HCT116 (cell line): Measurements from ENCODE around the gene ATP8A2. TPM values are rescaled to one million over a fixed set of nuclear protein-coding genes. Genes with fewer than 3 reads are reported as not detected.

Experiments
- ATAC-seq: fragments of 200-7000 bp; cut with Tn5 transposase; 2 replicates; pipeline ENCODE4 v1.9.1; 2020; ENCODE audit warnings: mild to moderate bottlenecking, moderate library complexity
- BruUV-seq: library from RNA; stranded (reverse); fragments of 400-500 nt; replicated peaks from 2 replicates; lab custom pipeline; 2021; lab: Mats Ljungman, UMichigan
- CTCF ChIA-PET: fragments of 300-600 bp; sonication (Branson Sonifier 250); formaldehyde crosslinking; loops from one replicate; lab custom pipeline; 2021; ENCODE audit warnings: antibody characterized with exemption; lab: Charles Lee
- POLR2A ChIA-PET: fragments of 300-600, 350-600 bp; sonication (Branson Sonifier 250); formaldehyde crosslinking; loops from one replicate; lab custom pipeline; 2021; ENCODE audit warnings: antibody characterized with exemption; lab: Charles Lee
- RAD21 ChIA-PET, 2 experiments: fragments of 300-600 bp; sonication (Branson Sonifier 250); formaldehyde crosslinking; loops; one replicate each; lab custom pipeline; 2023; ENCODE audit warnings: low total read pairs in 2 of 2; ENCODE audit not compliant: uncharacterized antibody in 2 of 2, unreplicated experiment in 2 of 2, low non-redundant PET in 1 of 2; lab: Charles Lee
- DNase-seq: peaks from one replicate; pipeline ENCODE4 v3.0.0-alpha.2; 2010; ENCODE audit warnings: low read depth, low spot score
- H2AFZ ChIP-seq: fragments of 200-600 bp; shearing (Covaris generic), sonication (generic); 2 replicates; pipeline ENCODE4 v1.6.1; 2017; ENCODE audit warnings: low read depth, mixed run types, mixed read lengths, antibody characterized with exemption, low read length; ENCODE audit not compliant: poor library complexity, severe bottlenecking
- H3K27ac ChIP-seq: 2 replicates; pipeline ENCODE4 v1.5.1; 2012; ENCODE audit warnings: low read depth, low read length
- H3K27me3 ChIP-seq: fragments of 200-600 bp; sonication (generic); 2 replicates; pipeline ENCODE4 v1.6.1; 2016; ENCODE audit warnings: mixed run types, low read length, mixed read lengths; ENCODE audit not compliant: insufficient read depth
- H3K36me3 ChIP-seq, 2 experiments: fragments of 200-500 bp in 1 of 2; fragments of 200-600 bp in 1 of 2; sonication (Bioruptor generic) in 1 of 2; sonication (generic) in 1 of 2; 2 replicates each; pipeline versions ENCODE4 v1.5.1 to v1.6.1; 2014 to 2016; ENCODE audit warnings: low read length in 2 of 2, inconsistent platforms in 1 of 2, mixed read lengths in 1 of 2, mixed run types in 1 of 2; ENCODE audit not compliant: insufficient read depth in 2 of 2, control insufficient read depth in 1 of 2
- H3K4me1 ChIP-seq, 2 experiments: fragments of 200-600 bp in 1 of 2; sonication (generic) in 1 of 2; 2 replicates each; pipeline versions ENCODE4 v1.5.1 to v1.6.1; 2012 to 2017; ENCODE audit warnings: low read length in 2 of 2, inconsistent platforms in 1 of 2, mild to moderate bottlenecking in 1 of 2, mixed read lengths in 1 of 2, mixed run types in 1 of 2, moderate library complexity in 1 of 2; ENCODE audit not compliant: insufficient read depth in 2 of 2, control insufficient read depth in 1 of 2
- H3K4me2 ChIP-seq: fragments of 200-600 bp; sonication (generic); 2 replicates; pipeline ENCODE4 v1.6.1; 2017; ENCODE audit warnings: mixed run types, low read length, mixed read lengths
- H3K4me3 ChIP-seq, 2 experiments: fragments of 200-600 bp in 1 of 2; sonication (generic) in 1 of 2; replicated peaks in 1 of 2; 2 replicates each; pipeline ENCODE4 v1.5.1; 2011 to 2016; ENCODE audit warnings: low read length in 2 of 2, control low read depth in 1 of 2, low read depth in 1 of 2, mild to moderate bottlenecking in 1 of 2, mixed read lengths in 1 of 2, mixed run types in 1 of 2
- H3K79me2 ChIP-seq: fragments of 200-600 bp; sonication (generic); 2 replicates; pipeline ENCODE4 v1.6.1; 2017; ENCODE audit warnings: mild to moderate bottlenecking, mixed run types, low read length, moderate library complexity, mixed read lengths; ENCODE audit not compliant: insufficient read depth
- H3K9ac ChIP-seq: fragments of 200-600 bp; sonication (generic); 2 replicates; pipeline ENCODE4 v1.6.1; 2016; ENCODE audit warnings: low read length, mixed read lengths
- H3K9me2 ChIP-seq: fragments of 200-600 bp; sonication (generic), shearing (Covaris generic); 2 replicates; pipeline ENCODE4 v1.6.1; 2017; ENCODE audit warnings: mixed run types, mild to moderate bottlenecking, moderate library complexity; ENCODE audit not compliant: insufficient read depth
- H3K9me3 ChIP-seq, 2 experiments: fragments of 200-500 bp in 1 of 2; fragments of 200-600 bp in 1 of 2; sonication (Bioruptor generic) in 1 of 2; sonication (generic) in 1 of 2; 2 replicates each; pipeline ENCODE4 v1.6.1; 2014 to 2017; ENCODE audit warnings: low read length in 2 of 2, mixed read lengths in 2 of 2, inconsistent platforms in 1 of 2, low read depth in 1 of 2, mild to moderate bottlenecking in 1 of 2, mixed run types in 1 of 2, moderate library complexity in 1 of 2; ENCODE audit not compliant: control insufficient read depth in 1 of 2, insufficient read depth in 1 of 2
- H4K20me1 ChIP-seq: fragments of 200-600 bp; sonication (generic), shearing (Covaris generic); 2 replicates; pipeline ENCODE4 v1.6.1; 2017; ENCODE audit warnings: mixed run types, mild to moderate bottlenecking, moderate library complexity; ENCODE audit not compliant: insufficient read depth
- CEBPB ChIP-seq: IDR thresholded peaks from 2 replicates; pipeline ENCODE4 v1.6.1; 2012; ENCODE audit warnings: low read depth
- EGR1 ChIP-seq: IDR thresholded peaks from 2 replicates; pipeline ENCODE4 v1.6.1; 2012; ENCODE audit warnings: low read depth
- EZH2 ChIP-seq: fragments of 200-600 bp; sonication (generic); IDR thresholded peaks from 2 replicates; pipeline ENCODE4 v1.6.1; 2017; ENCODE audit warnings: antibody characterized with exemption, mixed run types
- JUND ChIP-seq: IDR thresholded peaks from 2 replicates; pipeline ENCODE4 v1.6.1; 2012
- RAD21 ChIP-seq: IDR thresholded peaks from 2 replicates; pipeline ENCODE4 v1.6.1; 2012; ENCODE audit warnings: low read depth, mild to moderate bottlenecking
- SIN3A ChIP-seq: IDR thresholded peaks from 2 replicates; pipeline ENCODE4 v1.6.1; 2012; ENCODE audit warnings: low read depth
- SP1 ChIP-seq: IDR thresholded peaks from 2 replicates; pipeline ENCODE4 v1.6.1; 2012; ENCODE audit warnings: low read depth
- SRF ChIP-seq: IDR thresholded peaks from 2 replicates; pipeline ENCODE4 v1.6.1; 2012; ENCODE audit warnings: low read depth
- YY1 ChIP-seq: IDR thresholded peaks from 2 replicates; pipeline ENCODE4 v1.6.1; 2011; ENCODE audit warnings: low read length, low read depth, moderate library complexity, mild to moderate bottlenecking; ENCODE audit not compliant: insufficient replicate concordance; ENCODE audit errors: extremely low read depth
- ZNF274 ChIP-seq: fragments of 200-500 bp; sonication (Bioruptor generic); IDR thresholded peaks from 2 replicates; pipeline ENCODE4 v1.6.1; 2014; ENCODE audit warnings: mild to moderate bottlenecking, low read depth, low read length, inconsistent platforms
- intact Hi-C: fragments of 100-400 bp; cut with micrococcal nuclease; formaldehyde crosslinking; loops from 2 replicates; pipeline ENCODE4 v1.10.0; 2022
- total RNA-seq: library from RNA; stranded (reverse); gene quantifications from one replicate; pipeline ENCODE4 v1.2.1, GENCODE V29; 2021; ENCODE audit not compliant: unreplicated experiment
- TF ChIP-seq, protein P1 (sequence below): IDR thresholded peaks from 2 replicates; pipeline ENCODE4 v1.6.1; 2012
- TF ChIP-seq, protein P2 (sequence below): IDR thresholded peaks from 2 replicates; pipeline ENCODE4 v1.6.1; 2011; ENCODE audit warnings: mild to moderate bottlenecking, low read length, moderate library complexity; ENCODE audit not compliant: insufficient replicate concordance; ENCODE audit errors: extremely low read depth
- TF ChIP-seq, protein P3 (sequence below): IDR thresholded peaks from 2 replicates; pipeline ENCODE4 v1.6.1; 2012
- TF ChIP-seq, protein P4 (sequence below), 3 experiments: fragments of 200-600 bp in 1 of 3; sonication (generic) in 1 of 3; IDR thresholded peaks in 2 of 3; conservative IDR thresholded peaks in 1 of 3; 2 replicates each; pipeline ENCODE4 v1.5.1; 2012 to 2017; ENCODE audit warnings: low read depth in 2 of 3, low read length in 2 of 3, antibody characterized with exemption in 1 of 3, borderline replicate concordance in 1 of 3, control low read depth in 1 of 3, mild to moderate bottlenecking in 1 of 3, mixed read lengths in 1 of 3, mixed run types in 1 of 3, moderate library complexity in 1 of 3; ENCODE audit not compliant: insufficient read depth in 1 of 3

Gene ATP8A2
- total RNA-seq, 1 experiment from 2014 or later = not detected

DNA sequence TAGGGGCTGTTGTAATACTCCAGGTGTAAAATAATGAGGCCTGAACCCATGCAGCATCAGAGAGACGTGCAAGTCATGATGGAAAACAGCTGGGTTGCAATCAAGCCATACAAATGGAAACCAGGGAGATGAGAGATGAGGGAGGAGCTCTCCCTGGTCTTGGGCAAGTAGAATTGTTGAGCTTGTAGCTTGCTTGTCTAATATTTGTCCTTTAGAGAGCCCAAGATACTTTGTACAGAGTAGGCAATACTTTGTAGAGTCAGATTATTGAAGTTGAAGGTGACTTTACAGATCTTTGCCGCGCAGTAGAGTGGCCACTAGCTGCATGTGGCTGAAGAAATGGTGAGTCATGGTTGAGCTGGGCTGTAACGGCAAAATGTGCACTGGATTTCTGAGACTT lies 8.3 kb downstream of the ATP8A2 start:
- no peak for DNase-seq
- TF ChIP-seq JUND (no peak), EGR1 (no peak), YY1 (no peak), CEBPB (no peak)
- TF ChIP-seq, protein P1, sequence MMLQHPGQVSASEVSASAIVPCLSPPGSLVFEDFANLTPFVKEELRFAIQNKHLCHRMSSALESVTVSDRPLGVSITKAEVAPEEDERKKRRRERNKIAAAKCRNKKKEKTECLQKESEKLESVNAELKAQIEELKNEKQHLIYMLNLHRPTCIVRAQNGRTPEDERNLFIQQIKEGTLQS = no peak
- no peak for ATAC-seq
- Histone ChIP-seq H3K9ac (no peak overlapping the region), H3K9me2 (no peaks in the 10 kb centered on the region), H3K36me3 (no peaks in the 10 kb centered on the region), H3K4me2 (no peak overlapping the region), H3K9me3 (no peaks in the 10 kb centered on the region), H3K4me1 (no peaks in the 10 kb centered on the region), H2AFZ (no peak overlapping the region), H3K27me3 (peaks cover 20% of the 10 kb centered on the region), H3K27ac (no peak overlapping the region), H3K4me3 (no peak overlapping the region), H3K79me2 (no peaks in the 10 kb centered on the region), H4K20me1 (no peaks in the 10 kb centered on the region)
- BruUV-seq = no TSS peak
- intact Hi-C loops = no loop called here
- POLR2A ChIA-PET = no interaction called here
- RAD21 ChIA-PET = no interaction called here
- CTCF ChIA-PET = interaction anchor here (0.6 kb wide), 1 partner anchor 311 kb away, joined by 3 read pairs; no protein-coding TSS in a partner anchor

DNA sequence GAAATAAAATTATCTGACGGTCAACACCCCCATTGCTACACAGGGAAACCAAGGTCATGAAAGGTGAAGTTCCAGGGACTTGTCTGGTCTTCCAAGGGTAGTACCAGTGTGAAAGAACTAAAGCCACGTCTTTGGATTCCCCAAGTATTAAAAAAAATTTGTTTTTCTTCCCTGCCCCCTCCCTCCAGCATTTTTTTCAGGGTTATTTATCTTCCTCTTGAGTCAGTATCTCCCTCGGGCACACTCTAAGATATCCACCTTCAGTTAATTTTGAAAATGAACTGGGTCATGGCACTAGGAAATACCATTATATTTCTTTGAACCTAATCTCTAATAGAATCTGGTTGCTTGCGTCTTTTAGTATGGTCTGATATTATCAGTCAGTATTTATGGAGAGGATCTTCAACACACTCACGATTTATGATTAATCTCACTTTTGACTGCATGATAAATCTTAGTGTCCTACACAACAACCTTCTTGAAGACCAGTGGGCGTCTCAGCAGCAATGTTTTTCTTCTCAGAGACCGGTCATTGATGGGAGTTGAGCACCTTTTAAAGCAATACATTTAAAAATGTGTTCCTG lies 9.1 kb downstream of the ATP8A2 start:
- DNase-seq (no peak), ATAC-seq (no peak)
- no TSS peak for BruUV-seq
- POLR2A ChIA-PET = no interaction called here
- H3K27ac ChIP-seq = no peak overlapping the region
- no peaks in the 10 kb centered on the region for H3K9me3 ChIP-seq
- H3K9ac ChIP-seq = no peak overlapping the region
- H3K4me3 ChIP-seq = no peak overlapping the region
- no peaks in the 10 kb centered on the region for H3K9me2 ChIP-seq
- H4K20me1 ChIP-seq = no peaks in the 10 kb centered on the region
- RAD21 ChIA-PET = no interaction called here
- no peak overlapping the region for H2AFZ ChIP-seq
- intact Hi-C loops = no loop called here
- H3K27me3 ChIP-seq = peaks cover 22% of the 10 kb centered on the region
- H3K4me1 ChIP-seq = no peaks in the 10 kb centered on the region
- H3K79me2 ChIP-seq = no peaks in the 10 kb centered on the region
- no peaks in the 10 kb centered on the region for H3K36me3 ChIP-seq
- CTCF ChIA-PET = no interaction called here
- no peak overlapping the region for H3K4me2 ChIP-seq
- TF ChIP-seq, protein P2, sequence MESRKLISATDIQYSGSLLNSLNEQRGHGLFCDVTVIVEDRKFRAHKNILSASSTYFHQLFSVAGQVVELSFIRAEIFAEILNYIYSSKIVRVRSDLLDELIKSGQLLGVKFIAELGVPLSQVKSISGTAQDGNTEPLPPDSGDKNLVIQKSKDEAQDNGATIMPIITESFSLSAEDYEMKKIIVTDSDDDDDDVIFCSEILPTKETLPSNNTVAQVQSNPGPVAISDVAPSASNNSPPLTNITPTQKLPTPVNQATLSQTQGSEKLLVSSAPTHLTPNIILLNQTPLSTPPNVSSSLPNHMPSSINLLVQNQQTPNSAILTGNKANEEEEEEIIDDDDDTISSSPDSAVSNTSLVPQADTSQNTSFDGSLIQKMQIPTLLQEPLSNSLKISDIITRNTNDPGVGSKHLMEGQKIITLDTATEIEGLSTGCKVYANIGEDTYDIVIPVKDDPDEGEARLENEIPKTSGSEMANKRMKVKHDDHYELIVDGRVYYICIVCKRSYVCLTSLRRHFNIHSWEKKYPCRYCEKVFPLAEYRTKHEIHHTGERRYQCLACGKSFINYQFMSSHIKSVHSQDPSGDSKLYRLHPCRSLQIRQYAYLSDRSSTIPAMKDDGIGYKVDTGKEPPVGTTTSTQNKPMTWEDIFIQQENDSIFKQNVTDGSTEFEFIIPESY = no peak
- TF ChIP-seq SIN3A (no peak), ZNF274 (no peak), JUND (no peak), SRF (no peak), SP1 (no peak), RAD21 (no peak), EZH2 (no peak)
- TF ChIP-seq, protein P3, sequence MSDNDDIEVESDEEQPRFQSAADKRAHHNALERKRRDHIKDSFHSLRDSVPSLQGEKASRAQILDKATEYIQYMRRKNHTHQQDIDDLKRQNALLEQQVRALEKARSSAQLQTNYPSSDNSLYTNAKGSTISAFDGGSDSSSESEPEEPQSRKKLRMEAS = no peak
- TF ChIP-seq, protein P4, sequence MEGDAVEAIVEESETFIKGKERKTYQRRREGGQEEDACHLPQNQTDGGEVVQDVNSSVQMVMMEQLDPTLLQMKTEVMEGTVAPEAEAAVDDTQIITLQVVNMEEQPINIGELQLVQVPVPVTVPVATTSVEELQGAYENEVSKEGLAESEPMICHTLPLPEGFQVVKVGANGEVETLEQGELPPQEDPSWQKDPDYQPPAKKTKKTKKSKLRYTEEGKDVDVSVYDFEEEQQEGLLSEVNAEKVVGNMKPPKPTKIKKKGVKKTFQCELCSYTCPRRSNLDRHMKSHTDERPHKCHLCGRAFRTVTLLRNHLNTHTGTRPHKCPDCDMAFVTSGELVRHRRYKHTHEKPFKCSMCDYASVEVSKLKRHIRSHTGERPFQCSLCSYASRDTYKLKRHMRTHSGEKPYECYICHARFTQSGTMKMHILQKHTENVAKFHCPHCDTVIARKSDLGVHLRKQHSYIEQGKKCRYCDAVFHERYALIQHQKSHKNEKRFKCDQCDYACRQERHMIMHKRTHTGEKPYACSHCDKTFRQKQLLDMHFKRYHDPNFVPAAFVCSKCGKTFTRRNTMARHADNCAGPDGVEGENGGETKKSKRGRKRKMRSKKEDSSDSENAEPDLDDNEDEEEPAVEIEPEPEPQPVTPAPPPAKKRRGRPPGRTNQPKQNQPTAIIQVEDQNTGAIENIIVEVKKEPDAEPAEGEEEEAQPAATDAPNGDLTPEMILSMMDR (IDR thresholded peaks at IDR 0.05 in 2 of 3, conservative IDR thresholded peaks at IDR 0.05 in 1 of 3; ENCODE audit: borderline replicate concordance in 1 of 3, insufficient read depth in 1 of 3, low read depth in 2 of 3, low read length in 2 of 3) = no peak
